HCT116 (cell line): ENCODE measurements around the gene ANAPC7. TPM values are rescaled to one million over a fixed set of nuclear protein-coding genes. Genes with fewer than 3 reads are reported as not detected.

Source experiments
- ATAC-seq: fragments of 200-7000 bp; cut with Tn5 transposase; 2 replicates; pipeline ENCODE4 v1.9.1; 2020; ENCODE audit warnings: mild to moderate bottlenecking, moderate library complexity
- BruUV-seq: library from RNA; stranded (reverse); fragments of 400-500 nt; replicated peaks from 2 replicates; lab custom pipeline; 2021; lab: Mats Ljungman, UMichigan
- CTCF ChIA-PET: fragments of 300-600 bp; sonication (Branson Sonifier 250); formaldehyde crosslinking; loops from one replicate; lab custom pipeline; 2021; ENCODE audit warnings: antibody characterized with exemption; lab: Charles Lee
- POLR2A ChIA-PET: fragments of 300-600, 350-600 bp; sonication (Branson Sonifier 250); formaldehyde crosslinking; loops from one replicate; lab custom pipeline; 2021; ENCODE audit warnings: antibody characterized with exemption; lab: Charles Lee
- RAD21 ChIA-PET, 2 experiments: fragments of 300-600 bp; sonication (Branson Sonifier 250); formaldehyde crosslinking; loops; one replicate each; lab custom pipeline; 2023; ENCODE audit warnings: low total read pairs in 2 of 2; ENCODE audit not compliant: uncharacterized antibody in 2 of 2, unreplicated experiment in 2 of 2, low non-redundant PET in 1 of 2; lab: Charles Lee
- DNase-seq: peaks from one replicate; pipeline ENCODE4 v3.0.0-alpha.2; 2010; ENCODE audit warnings: low read depth, low spot score
- H2AFZ ChIP-seq: fragments of 200-600 bp; shearing (Covaris generic), sonication (generic); 2 replicates; pipeline ENCODE4 v1.6.1; 2017; ENCODE audit warnings: low read depth, mixed run types, mixed read lengths, antibody characterized with exemption, low read length; ENCODE audit not compliant: poor library complexity, severe bottlenecking
- H3K27ac ChIP-seq: 2 replicates; pipeline ENCODE4 v1.5.1; 2012; ENCODE audit warnings: low read depth, low read length
- H3K27me3 ChIP-seq: fragments of 200-600 bp; sonication (generic); 2 replicates; pipeline ENCODE4 v1.6.1; 2016; ENCODE audit warnings: mixed run types, low read length, mixed read lengths; ENCODE audit not compliant: insufficient read depth
- H3K36me3 ChIP-seq, 2 experiments: fragments of 200-500 bp in 1 of 2; fragments of 200-600 bp in 1 of 2; sonication (Bioruptor generic) in 1 of 2; sonication (generic) in 1 of 2; 2 replicates each; pipeline versions ENCODE4 v1.5.1 to v1.6.1; 2014 to 2016; ENCODE audit warnings: low read length in 2 of 2, inconsistent platforms in 1 of 2, mixed read lengths in 1 of 2, mixed run types in 1 of 2; ENCODE audit not compliant: insufficient read depth in 2 of 2, control insufficient read depth in 1 of 2
- H3K4me1 ChIP-seq, 2 experiments: fragments of 200-600 bp in 1 of 2; sonication (generic) in 1 of 2; 2 replicates each; pipeline versions ENCODE4 v1.5.1 to v1.6.1; 2012 to 2017; ENCODE audit warnings: low read length in 2 of 2, inconsistent platforms in 1 of 2, mild to moderate bottlenecking in 1 of 2, mixed read lengths in 1 of 2, mixed run types in 1 of 2, moderate library complexity in 1 of 2; ENCODE audit not compliant: insufficient read depth in 2 of 2, control insufficient read depth in 1 of 2
- H3K4me2 ChIP-seq: fragments of 200-600 bp; sonication (generic); 2 replicates; pipeline ENCODE4 v1.6.1; 2017; ENCODE audit warnings: mixed run types, low read length, mixed read lengths
- H3K4me3 ChIP-seq, 2 experiments: fragments of 200-600 bp in 1 of 2; sonication (generic) in 1 of 2; replicated peaks in 1 of 2; 2 replicates each; pipeline ENCODE4 v1.5.1; 2011 to 2016; ENCODE audit warnings: low read length in 2 of 2, control low read depth in 1 of 2, low read depth in 1 of 2, mild to moderate bottlenecking in 1 of 2, mixed read lengths in 1 of 2, mixed run types in 1 of 2
- H3K79me2 ChIP-seq: fragments of 200-600 bp; sonication (generic); 2 replicates; pipeline ENCODE4 v1.6.1; 2017; ENCODE audit warnings: mild to moderate bottlenecking, mixed run types, low read length, moderate library complexity, mixed read lengths; ENCODE audit not compliant: insufficient read depth
- H3K9ac ChIP-seq: fragments of 200-600 bp; sonication (generic); 2 replicates; pipeline ENCODE4 v1.6.1; 2016; ENCODE audit warnings: low read length, mixed read lengths
- H3K9me2 ChIP-seq: fragments of 200-600 bp; sonication (generic), shearing (Covaris generic); 2 replicates; pipeline ENCODE4 v1.6.1; 2017; ENCODE audit warnings: mixed run types, mild to moderate bottlenecking, moderate library complexity; ENCODE audit not compliant: insufficient read depth
- H3K9me3 ChIP-seq, 2 experiments: fragments of 200-500 bp in 1 of 2; fragments of 200-600 bp in 1 of 2; sonication (Bioruptor generic) in 1 of 2; sonication (generic) in 1 of 2; 2 replicates each; pipeline ENCODE4 v1.6.1; 2014 to 2017; ENCODE audit warnings: low read length in 2 of 2, mixed read lengths in 2 of 2, inconsistent platforms in 1 of 2, low read depth in 1 of 2, mild to moderate bottlenecking in 1 of 2, mixed run types in 1 of 2, moderate library complexity in 1 of 2; ENCODE audit not compliant: control insufficient read depth in 1 of 2, insufficient read depth in 1 of 2
- H4K20me1 ChIP-seq: fragments of 200-600 bp; sonication (generic), shearing (Covaris generic); 2 replicates; pipeline ENCODE4 v1.6.1; 2017; ENCODE audit warnings: mixed run types, mild to moderate bottlenecking, moderate library complexity; ENCODE audit not compliant: insufficient read depth
- CBX3 ChIP-seq: IDR thresholded peaks from 2 replicates; pipeline ENCODE4 v1.6.1; 2012; ENCODE audit warnings: low read depth
- CEBPB ChIP-seq: IDR thresholded peaks from 2 replicates; pipeline ENCODE4 v1.6.1; 2012; ENCODE audit warnings: low read depth
- EGR1 ChIP-seq: IDR thresholded peaks from 2 replicates; pipeline ENCODE4 v1.6.1; 2012; ENCODE audit warnings: low read depth
- ELF1 ChIP-seq: IDR thresholded peaks from 2 replicates; pipeline ENCODE4 v1.6.1; 2012; ENCODE audit warnings: low read depth, borderline replicate concordance
- EZH2 ChIP-seq: fragments of 200-600 bp; sonication (generic); IDR thresholded peaks from 2 replicates; pipeline ENCODE4 v1.6.1; 2017; ENCODE audit warnings: antibody characterized with exemption, mixed run types
- EZH2phosphoT487 ChIP-seq: fragments of 200-600 bp; IDR thresholded peaks from 2 replicates; pipeline ENCODE4 v1.6.1; 2018; ENCODE audit warnings: antibody characterized with exemption, borderline replicate concordance
- JUND ChIP-seq: IDR thresholded peaks from 2 replicates; pipeline ENCODE4 v1.6.1; 2012
- POLR2A ChIP-seq: IDR thresholded peaks from 2 replicates; pipeline ENCODE4 v1.7.0; 2011; ENCODE audit warnings: borderline replicate concordance; ENCODE audit not compliant: insufficient read depth, insufficient read length; ENCODE audit errors: extremely low read depth
- POLR2AphosphoS5 ChIP-seq: IDR thresholded peaks from 2 replicates; pipeline ENCODE4 v1.6.1; 2011; ENCODE audit warnings: mild to moderate bottlenecking, low read depth, low read length, moderate library complexity
- RAD21 ChIP-seq: IDR thresholded peaks from 2 replicates; pipeline ENCODE4 v1.6.1; 2012; ENCODE audit warnings: low read depth, mild to moderate bottlenecking
- SP1 ChIP-seq: IDR thresholded peaks from 2 replicates; pipeline ENCODE4 v1.6.1; 2012; ENCODE audit warnings: low read depth
- SRF ChIP-seq: IDR thresholded peaks from 2 replicates; pipeline ENCODE4 v1.6.1; 2012; ENCODE audit warnings: low read depth
- TCF7L2 ChIP-seq: IDR thresholded peaks from 2 replicates; pipeline ENCODE4 v1.7.0; 2011; ENCODE audit warnings: borderline replicate concordance, inconsistent platforms; ENCODE audit not compliant: insufficient read depth, insufficient read length; ENCODE audit errors: extremely low read depth
- ZFX ChIP-seq: fragments of 450-650 bp; IDR thresholded peaks from 2 replicates; pipeline ENCODE4 v1.6.1; 2017
- ZNF274 ChIP-seq: fragments of 200-500 bp; sonication (Bioruptor generic); IDR thresholded peaks from 2 replicates; pipeline ENCODE4 v1.6.1; 2014; ENCODE audit warnings: mild to moderate bottlenecking, low read depth, low read length, inconsistent platforms
- intact Hi-C: fragments of 100-400 bp; cut with micrococcal nuclease; formaldehyde crosslinking; loops from 2 replicates; pipeline ENCODE4 v1.10.0; 2022
- total RNA-seq: library from RNA; stranded (reverse); gene quantifications from one replicate; pipeline ENCODE4 v1.2.1, GENCODE V29; 2021; ENCODE audit not compliant: unreplicated experiment
- TF ChIP-seq, protein P1 (sequence below): IDR thresholded peaks from 2 replicates; pipeline ENCODE4 v1.6.1; 2012
- TF ChIP-seq, protein P2 (sequence below): IDR thresholded peaks from 2 replicates; pipeline ENCODE4 v1.6.1; 2012; ENCODE audit warnings: low read depth
- TF ChIP-seq, protein P3 (sequence below), 3 experiments: fragments of 200-600 bp in 1 of 3; sonication (generic) in 1 of 3; IDR thresholded peaks in 2 of 3; conservative IDR thresholded peaks in 1 of 3; 2 replicates each; pipeline ENCODE4 v1.5.1; 2012 to 2017; ENCODE audit warnings: low read depth in 2 of 3, low read length in 2 of 3, antibody characterized with exemption in 1 of 3, borderline replicate concordance in 1 of 3, control low read depth in 1 of 3, mild to moderate bottlenecking in 1 of 3, mixed read lengths in 1 of 3, mixed run types in 1 of 3, moderate library complexity in 1 of 3; ENCODE audit not compliant: insufficient read depth in 1 of 3
- TF ChIP-seq, protein P4 (sequence below): IDR thresholded peaks from 2 replicates; pipeline ENCODE4 v1.6.1; 2012

The ANAPC7 gene
- total RNA-seq, 1 experiment from 2014 or later: 55.9 TPM

DNA sequence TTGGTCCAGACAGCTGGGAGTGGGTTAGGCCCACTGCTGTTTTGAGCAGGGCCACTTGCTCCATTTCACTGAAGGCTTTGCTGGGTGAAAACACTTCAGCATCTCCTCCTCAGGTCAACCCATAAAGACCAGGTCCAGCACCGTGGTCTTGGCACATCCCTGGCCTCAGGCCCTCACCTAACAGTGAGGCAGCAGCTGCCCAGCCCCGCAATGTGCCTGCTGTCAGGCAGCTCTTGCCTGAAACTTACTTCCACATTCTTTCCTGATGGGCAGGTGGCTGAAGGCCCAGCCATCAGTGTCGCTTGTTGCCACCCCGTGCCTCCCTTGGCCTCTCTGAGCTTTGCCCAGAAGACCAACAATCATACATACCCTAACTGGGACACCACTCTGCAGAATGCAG, 54.4 kb downstream of the ANAPC7 start (continued):
- TF ChIP-seq, protein P1, sequence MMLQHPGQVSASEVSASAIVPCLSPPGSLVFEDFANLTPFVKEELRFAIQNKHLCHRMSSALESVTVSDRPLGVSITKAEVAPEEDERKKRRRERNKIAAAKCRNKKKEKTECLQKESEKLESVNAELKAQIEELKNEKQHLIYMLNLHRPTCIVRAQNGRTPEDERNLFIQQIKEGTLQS: no peak
- TF ChIP-seq, protein P2, sequence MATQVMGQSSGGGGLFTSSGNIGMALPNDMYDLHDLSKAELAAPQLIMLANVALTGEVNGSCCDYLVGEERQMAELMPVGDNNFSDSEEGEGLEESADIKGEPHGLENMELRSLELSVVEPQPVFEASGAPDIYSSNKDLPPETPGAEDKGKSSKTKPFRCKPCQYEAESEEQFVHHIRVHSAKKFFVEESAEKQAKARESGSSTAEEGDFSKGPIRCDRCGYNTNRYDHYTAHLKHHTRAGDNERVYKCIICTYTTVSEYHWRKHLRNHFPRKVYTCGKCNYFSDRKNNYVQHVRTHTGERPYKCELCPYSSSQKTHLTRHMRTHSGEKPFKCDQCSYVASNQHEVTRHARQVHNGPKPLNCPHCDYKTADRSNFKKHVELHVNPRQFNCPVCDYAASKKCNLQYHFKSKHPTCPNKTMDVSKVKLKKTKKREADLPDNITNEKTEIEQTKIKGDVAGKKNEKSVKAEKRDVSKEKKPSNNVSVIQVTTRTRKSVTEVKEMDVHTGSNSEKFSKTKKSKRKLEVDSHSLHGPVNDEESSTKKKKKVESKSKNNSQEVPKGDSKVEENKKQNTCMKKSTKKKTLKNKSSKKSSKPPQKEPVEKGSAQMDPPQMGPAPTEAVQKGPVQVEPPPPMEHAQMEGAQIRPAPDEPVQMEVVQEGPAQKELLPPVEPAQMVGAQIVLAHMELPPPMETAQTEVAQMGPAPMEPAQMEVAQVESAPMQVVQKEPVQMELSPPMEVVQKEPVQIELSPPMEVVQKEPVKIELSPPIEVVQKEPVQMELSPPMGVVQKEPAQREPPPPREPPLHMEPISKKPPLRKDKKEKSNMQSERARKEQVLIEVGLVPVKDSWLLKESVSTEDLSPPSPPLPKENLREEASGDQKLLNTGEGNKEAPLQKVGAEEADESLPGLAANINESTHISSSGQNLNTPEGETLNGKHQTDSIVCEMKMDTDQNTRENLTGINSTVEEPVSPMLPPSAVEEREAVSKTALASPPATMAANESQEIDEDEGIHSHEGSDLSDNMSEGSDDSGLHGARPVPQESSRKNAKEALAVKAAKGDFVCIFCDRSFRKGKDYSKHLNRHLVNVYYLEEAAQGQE: no peak
- no peak for TF ChIP-seq EZH2
- TF ChIP-seq ELF1: no peak

DNA sequence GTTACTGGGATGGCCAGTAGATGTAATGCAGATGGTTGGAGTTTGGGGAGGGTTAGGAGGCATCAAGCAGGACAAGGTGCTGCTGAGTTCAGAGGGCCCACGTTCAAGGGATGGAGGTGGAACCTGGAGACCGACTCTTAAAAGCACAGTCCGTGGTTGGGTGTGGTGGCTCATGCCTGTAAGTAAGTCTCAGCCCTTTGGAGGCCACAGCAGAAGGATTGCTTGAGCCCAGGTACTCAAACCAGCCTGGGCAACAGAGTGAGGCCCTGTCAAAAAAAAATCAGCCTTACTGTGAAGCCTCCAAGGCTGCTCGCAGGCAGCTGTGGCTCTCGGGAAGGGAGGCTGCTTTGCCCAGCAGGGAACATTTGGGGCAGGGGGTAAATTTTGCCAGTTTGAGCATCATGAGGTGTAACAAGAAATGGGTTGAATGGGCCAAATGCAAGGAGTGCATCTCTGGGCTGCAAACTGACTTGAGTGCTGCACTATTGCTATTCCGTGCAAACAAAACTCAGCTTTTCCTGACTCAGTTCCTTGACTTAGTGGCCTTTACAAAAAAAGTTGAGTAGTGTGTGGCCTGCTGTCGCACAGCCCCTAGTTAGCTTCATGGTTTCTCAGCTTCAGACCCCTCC, 55.0 kb downstream of the ANAPC7 start:
- POLR2A ChIA-PET: interaction anchor here (0.6 kb wide), 1 partner anchor 17 kb away, joined by 3 read pairs; no protein-coding TSS in a partner anchor
- Histone ChIP-seq H3K9ac (no peak overlapping the region), H3K27ac (no peak overlapping the region), H4K20me1 (0 out of 2 replicates have a peak, but pooled peaks cover 7% of the 10 kb centered on the region), H3K4me1 (no peaks in the 10 kb centered on the region), H3K4me3 (no peak overlapping the region), H3K27me3 (no peaks in the 10 kb centered on the region), H3K79me2 (peaks cover 14% of the 10 kb centered on the region; the same call in 1 of the 2 replicates), H3K36me3 (peaks cover 46 to 68% of the 10 kb centered on the region in 2 experiments), H3K4me2 (no peak overlapping the region), H3K9me2 (no peaks in the 10 kb centered on the region), H2AFZ (no peak overlapping the region), H3K9me3 (no peaks in the 10 kb centered on the region)
- BruUV-seq: no TSS peak
- RAD21 ChIA-PET: no interaction called here
- DNase-seq (no peak), ATAC-seq (no peak)
- CTCF ChIA-PET: interaction anchor here (0.6 kb wide), 1 partner anchor 10 kb away, joined by 3 read pairs; no protein-coding TSS in a partner anchor
- TF ChIP-seq POLR2AphosphoS5 (no peak), JUND (no peak), CBX3 (no peak), ZFX (no peak), TCF7L2 (no peak), CEBPB (no peak), ZNF274 (no peak), POLR2A (no peak), EGR1 (no peak), SRF (no peak), SP1 (no peak), EZH2phosphoT487 (no peak), EZH2 (no peak), RAD21 (no peak)
- TF ChIP-seq, protein P3, sequence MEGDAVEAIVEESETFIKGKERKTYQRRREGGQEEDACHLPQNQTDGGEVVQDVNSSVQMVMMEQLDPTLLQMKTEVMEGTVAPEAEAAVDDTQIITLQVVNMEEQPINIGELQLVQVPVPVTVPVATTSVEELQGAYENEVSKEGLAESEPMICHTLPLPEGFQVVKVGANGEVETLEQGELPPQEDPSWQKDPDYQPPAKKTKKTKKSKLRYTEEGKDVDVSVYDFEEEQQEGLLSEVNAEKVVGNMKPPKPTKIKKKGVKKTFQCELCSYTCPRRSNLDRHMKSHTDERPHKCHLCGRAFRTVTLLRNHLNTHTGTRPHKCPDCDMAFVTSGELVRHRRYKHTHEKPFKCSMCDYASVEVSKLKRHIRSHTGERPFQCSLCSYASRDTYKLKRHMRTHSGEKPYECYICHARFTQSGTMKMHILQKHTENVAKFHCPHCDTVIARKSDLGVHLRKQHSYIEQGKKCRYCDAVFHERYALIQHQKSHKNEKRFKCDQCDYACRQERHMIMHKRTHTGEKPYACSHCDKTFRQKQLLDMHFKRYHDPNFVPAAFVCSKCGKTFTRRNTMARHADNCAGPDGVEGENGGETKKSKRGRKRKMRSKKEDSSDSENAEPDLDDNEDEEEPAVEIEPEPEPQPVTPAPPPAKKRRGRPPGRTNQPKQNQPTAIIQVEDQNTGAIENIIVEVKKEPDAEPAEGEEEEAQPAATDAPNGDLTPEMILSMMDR (IDR thresholded peaks at IDR 0.05 in 2 of 3, conservative IDR thresholded peaks at IDR 0.05 in 1 of 3; ENCODE audit: borderline replicate concordance in 1 of 3, insufficient read depth in 1 of 3, low read depth in 2 of 3, low read length in 2 of 3): no peak
- TF ChIP-seq, protein P4, sequence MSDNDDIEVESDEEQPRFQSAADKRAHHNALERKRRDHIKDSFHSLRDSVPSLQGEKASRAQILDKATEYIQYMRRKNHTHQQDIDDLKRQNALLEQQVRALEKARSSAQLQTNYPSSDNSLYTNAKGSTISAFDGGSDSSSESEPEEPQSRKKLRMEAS: no peak
- TF ChIP-seq, protein P1: no peak
- intact Hi-C loops: no loop called here
